Measurements from ENCODE around the gene NEK8. TPM values are rescaled to one million over a fixed set of nuclear protein-coding genes. Genes with fewer than 3 reads are reported as not detected.

Gene NEK8
- total RNA-seq, 1 donor = 4.9 TPM

DNA sequence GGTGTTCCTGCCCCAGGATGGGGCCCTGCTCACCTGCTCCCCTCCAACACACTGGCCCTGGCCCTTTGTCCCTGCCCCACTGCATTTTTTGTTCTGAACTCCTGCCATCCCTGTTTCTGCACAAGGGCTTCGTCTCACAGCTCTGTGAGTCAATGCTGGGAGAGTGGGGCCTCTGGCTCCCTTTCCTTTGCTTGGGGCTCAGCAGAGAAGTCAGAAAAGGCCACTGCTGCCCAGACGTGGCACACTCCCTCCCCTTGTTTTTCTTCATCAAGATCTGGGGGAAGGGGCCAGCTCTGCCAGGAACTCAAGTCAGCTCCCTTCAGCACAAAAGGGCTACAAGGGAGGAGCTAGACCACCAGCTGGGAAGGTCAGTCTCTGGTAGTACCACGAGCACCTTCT lies 25.8 kb upstream of the NEK8 start:
- H3K4me3 ChIP-seq (ENCODE audit: low read depth, low read length) = no peak overlapping the region
- DNase-seq (ENCODE audit: low read depth) = no peak
- no peak for TF ChIP-seq CTCF (IDR thresholded peaks at IDR 0.05; ENCODE audit: insufficient read depth, low read length)

DNA sequence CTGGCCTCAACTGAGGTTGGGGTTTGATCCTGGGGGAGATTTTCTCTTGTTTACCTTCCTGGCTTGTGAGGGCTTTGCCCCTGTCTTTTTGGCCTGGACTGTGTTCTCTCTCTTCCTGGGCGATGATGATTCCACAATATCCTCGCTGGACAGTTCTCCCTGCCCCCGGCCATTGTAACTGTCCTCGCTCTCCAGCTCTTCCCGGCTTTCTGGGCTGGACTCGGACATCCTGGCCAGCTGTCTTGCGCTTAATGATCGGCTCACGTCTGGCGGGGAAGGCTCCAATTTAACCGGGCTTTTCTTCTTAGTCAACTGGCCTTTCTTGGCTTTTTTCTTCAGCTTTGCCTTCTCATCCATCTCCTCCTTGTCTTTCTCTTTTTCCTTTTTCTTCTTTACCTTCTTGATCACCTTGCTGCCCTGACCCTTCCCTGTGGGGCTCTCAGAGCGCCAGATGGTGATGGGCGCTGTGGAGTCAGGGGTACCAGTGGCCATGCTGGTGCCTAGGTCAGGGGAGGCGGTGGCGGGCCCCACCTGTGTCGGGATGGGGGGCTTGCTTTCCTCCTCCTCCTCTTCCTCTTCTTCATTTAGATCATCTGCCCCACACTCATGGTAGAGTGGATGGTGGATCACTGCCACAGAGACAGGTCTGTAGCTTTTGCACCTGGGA lies 24.9 kb upstream of the NEK8 start:
- no peak for DNase-seq (ENCODE audit: low read depth)
- TF ChIP-seq CTCF (IDR thresholded peaks at IDR 0.05; ENCODE audit: insufficient read depth, low read length) = no peak
- no peak overlapping the region for H3K4me3 ChIP-seq (ENCODE audit: low read depth, low read length)

DNA sequence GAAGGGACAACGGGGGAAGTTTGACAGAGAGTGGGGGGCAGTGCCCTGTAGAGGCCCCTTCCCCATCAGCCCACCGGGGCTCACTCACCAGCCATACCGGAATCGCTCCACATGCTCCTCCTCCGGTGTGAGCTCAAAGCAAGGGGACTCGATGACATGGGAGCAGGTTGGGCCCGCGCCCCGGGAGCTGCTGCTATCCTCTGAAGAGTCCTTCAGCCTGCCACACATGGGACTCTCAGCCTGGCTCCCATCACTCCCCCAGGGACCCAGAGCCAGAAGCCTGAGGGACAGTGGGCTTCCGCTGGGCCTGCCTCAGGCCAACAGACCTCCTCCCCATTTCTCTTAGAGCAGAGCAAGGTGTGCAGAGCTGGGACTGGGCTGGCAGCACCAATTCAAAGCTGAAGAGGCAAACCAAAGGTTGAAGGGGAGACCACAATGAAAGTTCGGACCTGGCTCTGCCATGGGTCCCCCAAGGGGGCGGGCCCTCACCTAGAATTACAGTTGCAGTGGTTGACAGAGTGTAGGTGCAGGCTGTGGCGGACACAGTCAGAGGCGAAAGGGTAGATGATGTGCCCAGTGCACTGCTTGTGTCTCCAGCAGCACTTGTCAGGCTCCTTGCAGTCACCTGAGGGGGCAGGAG lies 24.2 kb upstream of the NEK8 start:
- no peak for TF ChIP-seq CTCF (IDR thresholded peaks at IDR 0.05; ENCODE audit: insufficient read depth, low read length)
- H3K4me3 ChIP-seq (ENCODE audit: low read depth, low read length) = no peak overlapping the region
- DNase-seq (ENCODE audit: low read depth) = no peak

DNA sequence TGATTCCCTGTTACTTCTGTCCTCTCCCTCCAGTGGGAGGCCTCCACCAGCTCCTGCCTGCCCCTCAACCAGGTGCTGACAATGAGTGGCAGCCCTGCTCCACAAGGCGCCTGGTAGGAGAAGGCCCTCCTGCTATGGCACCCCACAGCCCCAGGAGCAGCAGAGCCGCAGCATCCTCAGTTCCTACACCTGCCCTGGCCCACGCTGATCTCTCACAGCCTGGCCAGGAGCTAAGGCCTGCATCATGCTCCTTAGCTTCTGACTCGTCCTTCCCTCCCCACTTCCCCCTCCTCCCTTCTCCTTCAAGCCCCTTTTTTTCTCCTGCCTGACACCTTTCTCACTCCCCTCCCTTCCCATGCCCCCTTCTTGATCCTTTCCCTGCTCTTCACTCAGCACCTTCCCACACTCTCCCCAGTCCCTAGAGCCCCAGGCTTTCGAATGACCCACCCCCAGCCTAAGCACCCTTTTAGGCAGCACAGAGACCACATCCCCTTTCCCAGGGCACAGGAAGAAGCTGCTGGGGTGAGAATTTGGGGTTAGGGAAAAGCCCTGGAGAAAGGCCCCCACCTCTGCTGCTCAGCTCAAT lies 23.4 kb upstream of the NEK8 start:
- no peak for DNase-seq (ENCODE audit: low read depth)
- no peak overlapping the region for H3K4me3 ChIP-seq (ENCODE audit: low read depth, low read length)
- TF ChIP-seq CTCF (IDR thresholded peaks at IDR 0.05; ENCODE audit: insufficient read depth, low read length) = no peak

DNA sequence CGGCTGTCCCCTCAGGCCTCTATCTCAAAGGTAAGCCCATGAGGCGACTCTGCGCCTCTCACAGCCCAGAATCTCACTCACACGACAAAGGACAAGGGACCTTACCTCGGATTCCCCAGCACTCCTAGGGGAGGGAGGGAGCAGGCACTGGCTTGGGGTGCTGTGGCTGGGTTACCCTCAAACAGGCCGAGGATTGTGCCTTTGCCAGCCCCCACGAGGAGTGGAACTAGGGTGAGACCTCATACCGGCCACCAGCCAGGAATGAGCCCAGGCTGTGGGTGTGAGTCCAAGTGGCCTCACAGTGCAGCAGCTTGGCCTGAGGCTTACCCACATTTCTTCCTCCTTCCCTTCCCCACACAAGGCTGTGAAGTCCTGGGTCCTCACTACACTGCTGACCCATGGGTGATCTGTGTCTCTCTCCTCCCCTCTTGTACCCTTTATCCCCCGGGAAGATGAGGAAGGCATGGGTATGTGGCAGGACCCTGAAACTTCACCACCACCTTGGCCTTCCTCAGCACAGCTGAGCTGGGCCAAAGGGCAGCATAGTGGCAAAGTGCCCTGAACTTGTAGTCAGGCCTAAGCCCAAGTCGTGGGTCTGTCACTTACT lies 22.8 kb upstream of the NEK8 start:
- no peak for DNase-seq (ENCODE audit: low read depth)
- H3K4me3 ChIP-seq (ENCODE audit: low read depth, low read length) = no peak overlapping the region
- TF ChIP-seq CTCF (IDR thresholded peaks at IDR 0.05; ENCODE audit: insufficient read depth, low read length) = no peak

DNA sequence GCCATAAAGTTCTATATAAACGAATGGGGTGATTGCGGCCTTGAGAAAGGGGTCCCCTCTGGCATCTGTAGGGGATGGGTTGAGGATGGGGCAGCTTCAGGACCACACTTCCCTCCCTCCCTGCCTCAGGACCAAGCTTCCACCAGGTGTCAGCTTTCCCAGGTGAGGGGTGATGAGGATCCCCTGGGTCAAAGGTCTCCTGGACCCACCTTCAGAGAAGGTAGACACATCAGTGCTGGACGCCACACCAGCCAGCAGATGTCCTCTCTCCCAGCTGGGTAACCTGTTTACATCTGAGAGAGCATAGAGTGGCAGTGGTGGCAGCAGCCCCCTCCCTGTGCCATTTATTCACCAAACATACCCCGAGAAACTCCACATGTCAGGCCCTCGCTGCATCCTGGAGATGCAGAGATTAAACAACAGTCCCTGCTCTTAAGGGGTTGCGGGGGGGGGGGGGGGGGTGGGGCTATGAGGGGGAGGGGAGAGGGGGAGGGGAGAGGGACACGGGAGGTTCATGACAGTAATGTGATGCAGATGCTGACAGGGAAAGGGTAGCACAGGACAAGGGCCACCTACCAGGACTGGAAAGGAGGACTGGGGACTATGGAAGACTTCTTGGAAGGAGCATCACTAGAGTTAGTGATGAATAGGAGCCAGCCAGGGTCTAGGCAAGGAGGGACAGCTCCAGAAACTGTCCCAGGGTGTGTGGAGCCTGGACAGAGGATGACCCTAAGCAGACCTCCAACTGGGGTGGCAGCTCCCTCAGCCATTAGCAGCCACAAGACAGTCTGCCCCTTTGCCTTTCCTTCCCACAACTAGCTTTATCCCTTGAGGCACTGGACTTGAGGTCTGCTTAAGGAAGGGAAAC lies 21.9 kb upstream of the NEK8 start:
- H3K4me3 ChIP-seq (ENCODE audit: low read depth, low read length) = no peak overlapping the region
- DNase-seq (ENCODE audit: low read depth) = no peak
- TF ChIP-seq CTCF (IDR thresholded peaks at IDR 0.05; ENCODE audit: insufficient read depth, low read length) = no peak

Measured in fibroblast of the aortic adventitia (primary cell).